SU-DHL-6 (cell line): ENCODE data around the gene DROSHA.

Experiments used
- CTCF ChIP-seq: fragments of 200-600 bp; sonication (generic); IDR thresholded peaks from one replicate; pipeline ENCODE4 v1.5.1; 2017; ENCODE audit warnings: antibody characterized with exemption, mild to moderate bottlenecking, low read length, moderate library complexity; ENCODE audit not compliant: insufficient read depth, poor library complexity, severe bottlenecking
- EZH2phosphoT487 ChIP-seq: fragments of 200-600 bp; sonication (generic), shearing (Covaris generic); conservative IDR thresholded peaks from 2 replicates; pipeline ENCODE4 v1.6.1; 2018; ENCODE audit warnings: mild to moderate bottlenecking, antibody characterized with exemption, low read length, moderate library complexity, mixed read lengths

- TF ChIP-seq CTCF: no peak
- no peak for TF ChIP-seq EZH2phosphoT487
Measured at GRCh38 chr5:31385774-31386537, 145.9 kb downstream of the DROSHA start.
